Testis (tissue), 3 donors: ENCODE data around the gene DENND11. TPM values are rescaled to one million over a fixed set of nuclear protein-coding genes. Genes with fewer than 3 reads are reported as not detected.

Experiments
- DNase-seq: peaks from one replicate; pipeline ENCODE4 v3.0.0-alpha.2; 2019
- H3K27ac ChIP-seq, 2 donors: fragments of 200-600 bp; sonication (generic); one replicate each; pipeline ENCODE4 v1.5.1; 2019
- H3K27me3 ChIP-seq: fragments of 200-600 bp; sonication (generic); one replicate; pipeline ENCODE4 v1.5.1; 2019
- H3K36me3 ChIP-seq: fragments of 200-600 bp; sonication (generic); one replicate; pipeline ENCODE4 v1.5.1; 2017; ENCODE audit warnings: low read depth; ENCODE audit errors: missing control alignments
- H3K4me1 ChIP-seq: fragments of 200-600 bp; sonication (generic); one replicate; pipeline ENCODE4 v1.5.1; 2019
- H3K4me3 ChIP-seq, 2 donors: fragments of 200-600 bp; sonication (generic); one replicate each; pipeline ENCODE4 v1.5.1; 2017 to 2019
- H3K9me3 ChIP-seq: fragments of 200-600 bp; sonication (generic); one replicate; pipeline ENCODE4 v1.5.1; 2017
- POLR2A ChIP-seq: fragments of 450-650 bp; IDR thresholded peaks from one replicate; pipeline ENCODE4 v1.6.1; 2017; ENCODE audit warnings: antibody characterized with exemption, mild to moderate bottlenecking, moderate library complexity
- WGBS, 2 donors: methylation state at CpG; one replicate each; pipeline ENCODE4 v1.1.5; 2018; 5-methylcytosine and 5-hydroxymethylcytosine counted together
- intact Hi-C: fragments of 100-400 bp; cut with DNase I; formaldehyde crosslinking; loops from one replicate; pipeline ENCODE4 v1.15.1; 2023; ENCODE audit warnings: low total_unique reads
- polyA plus RNA-seq: library from polyadenylated mRNA; stranded (reverse); fragments of 350-450 nt; fragmentation: Illumina TruSeq; extraction: RNeasy Lipid Tissue Mini Kit (QIAGEN cat#74804); gene quantifications from one replicate; pipeline ENCODE4 v1.2.3, GENCODE V29; 2014; ENCODE audit warnings: low read depth, low replicate concordance; ENCODE audit not compliant: insufficient read depth
- small RNA-seq, 2 donors: library from RNA; depleted of rRNA; stranded (forward); fragments of <200 nt; gene quantifications; one replicate each; pipeline ENCODE3, GENCODE V24; 2016
- total RNA-seq, 2 donors: library from RNA; depleted of rRNA; stranded (reverse); fragments of >200 nt; gene quantifications; one replicate each; pipeline ENCODE4 v1.2.3, GENCODE V29; 2016
- TF ChIP-seq, protein P1 (sequence below), 3 experiments: fragments of 450-650 bp in 2 of 3; fragments of 200-600 bp in 1 of 3; sonication (generic) in 1 of 3; IDR thresholded peaks; one replicate each; pipeline ENCODE4 v1.5.1; 2016 to 2019; ENCODE audit warnings: antibody characterized with exemption in 3 of 3, mild to moderate bottlenecking in 2 of 3, moderate library complexity in 1 of 3

Gene DENND11
- total and polyA plus RNA-seq, 3 donors from 2014 or later = 3.8 to 6.8 (median 6.7) TPM

GRCh38 chr7:141652691-141653090 is 49.3 kb downstream of the DENND11 start:
- intact Hi-C loops = no loop called here
- H3K27ac ChIP-seq = no peak overlapping the region
- no peak for DNase-seq
- peaks cover 6% of the 10 kb centered on the region for H3K4me1 ChIP-seq
- no peaks in the 10 kb centered on the region for H3K9me3 ChIP-seq
- 58 to 72% methylated on average over 3 of the region's 3 CpGs for WGBS, 2 donors
- no peaks in the 10 kb centered on the region for H3K36me3 ChIP-seq
- no peaks in the 10 kb centered on the region for H3K27me3 ChIP-seq
- TF ChIP-seq, protein P1, sequence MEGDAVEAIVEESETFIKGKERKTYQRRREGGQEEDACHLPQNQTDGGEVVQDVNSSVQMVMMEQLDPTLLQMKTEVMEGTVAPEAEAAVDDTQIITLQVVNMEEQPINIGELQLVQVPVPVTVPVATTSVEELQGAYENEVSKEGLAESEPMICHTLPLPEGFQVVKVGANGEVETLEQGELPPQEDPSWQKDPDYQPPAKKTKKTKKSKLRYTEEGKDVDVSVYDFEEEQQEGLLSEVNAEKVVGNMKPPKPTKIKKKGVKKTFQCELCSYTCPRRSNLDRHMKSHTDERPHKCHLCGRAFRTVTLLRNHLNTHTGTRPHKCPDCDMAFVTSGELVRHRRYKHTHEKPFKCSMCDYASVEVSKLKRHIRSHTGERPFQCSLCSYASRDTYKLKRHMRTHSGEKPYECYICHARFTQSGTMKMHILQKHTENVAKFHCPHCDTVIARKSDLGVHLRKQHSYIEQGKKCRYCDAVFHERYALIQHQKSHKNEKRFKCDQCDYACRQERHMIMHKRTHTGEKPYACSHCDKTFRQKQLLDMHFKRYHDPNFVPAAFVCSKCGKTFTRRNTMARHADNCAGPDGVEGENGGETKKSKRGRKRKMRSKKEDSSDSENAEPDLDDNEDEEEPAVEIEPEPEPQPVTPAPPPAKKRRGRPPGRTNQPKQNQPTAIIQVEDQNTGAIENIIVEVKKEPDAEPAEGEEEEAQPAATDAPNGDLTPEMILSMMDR (IDR thresholded peaks at IDR 0.05) = no peak
- TF ChIP-seq POLR2A = no peak
- H3K4me3 ChIP-seq = no peak overlapping the region

Small RNA genes within 50 kb of the gene (small RNA-seq; reads per million reads assigned to genes)
- gene RNU1-82P = 0 reads per million in 2 donors

Other genes starting within 250 kb of the DENND11 start
- 10 to 100 TPM; 25.1 to 32.4 TPM for gene AGK, start 150.8 kb downstream of the DENND11 start, total RNA-seq
- 14.9 TPM for gene AGK, start 150.8 kb downstream of the DENND11 start, polyA plus RNA-seq
- gene WEE2, start 6.2 kb upstream of the DENND11 start, total RNA-seq = 1 to 10 TPM in 1 of 2 donors, not detected in 1; 1.4 TPM
- gene WEE2, start 6.2 kb upstream of the DENND11 start, polyA plus RNA-seq = 0.20 TPM
- gene SSBP1, start 36.2 kb upstream of the DENND11 start, total RNA-seq = 100 to 1,000 TPM; 131 to 148 TPM
- gene SSBP1, start 36.2 kb upstream of the DENND11 start, polyA plus RNA-seq = 204 TPM
- gene TAS2R3, start 61.9 kb upstream of the DENND11 start, total RNA-seq = 10 to 100 TPM; 10.4 to 12.3 TPM
- 0.40 TPM for gene TAS2R3, start 61.9 kb upstream of the DENND11 start, polyA plus RNA-seq
- 1 to 10 TPM; 6.8 to 8.2 TPM for gene TAS2R4, start 74.5 kb upstream of the DENND11 start, total RNA-seq
- 0.71 TPM for gene TAS2R4, start 74.5 kb upstream of the DENND11 start, polyA plus RNA-seq
- gene TAS2R5, start 88.1 kb upstream of the DENND11 start, total RNA-seq = 10 to 100 TPM; 13.3 to 13.4 TPM
- gene TAS2R5, start 88.1 kb upstream of the DENND11 start, polyA plus RNA-seq = 1.6 TPM
- 10 to 100 TPM; 17.1 to 38.6 TPM for gene PRSS37, start 139.3 kb upstream of the DENND11 start, total RNA-seq
- gene PRSS37, start 139.3 kb upstream of the DENND11 start, polyA plus RNA-seq = 54.7 TPM
- gene OR9A4, start 214.2 kb upstream of the DENND11 start, total RNA-seq = under 1 TPM in 1 of 2 donors, not detected in 1; 0.25 TPM
- gene OR9A4, start 214.2 kb upstream of the DENND11 start, polyA plus RNA-seq = not detected
- gene CLEC5A, start 244.8 kb upstream of the DENND11 start, total RNA-seq = under 1 TPM; 0.31 to 0.74 TPM
- 0.70 TPM for gene CLEC5A, start 244.8 kb upstream of the DENND11 start, polyA plus RNA-seq